NOMO-1 treated with dmso at 0.1 percent for 144 hours (cell line): ENCODE measurements around the gene SMARCD2.
A peak's percentile ranks its signal among the peaks of the same experiment; 100 is the strongest.

Experiments used
- DNase-seq: peaks from one replicate; lab custom pipeline; 2025; ENCODE audit not compliant: unreplicated experiment; lab: John Stamatoyannopoulos, UW

The SMARCD2 gene

DNA sequence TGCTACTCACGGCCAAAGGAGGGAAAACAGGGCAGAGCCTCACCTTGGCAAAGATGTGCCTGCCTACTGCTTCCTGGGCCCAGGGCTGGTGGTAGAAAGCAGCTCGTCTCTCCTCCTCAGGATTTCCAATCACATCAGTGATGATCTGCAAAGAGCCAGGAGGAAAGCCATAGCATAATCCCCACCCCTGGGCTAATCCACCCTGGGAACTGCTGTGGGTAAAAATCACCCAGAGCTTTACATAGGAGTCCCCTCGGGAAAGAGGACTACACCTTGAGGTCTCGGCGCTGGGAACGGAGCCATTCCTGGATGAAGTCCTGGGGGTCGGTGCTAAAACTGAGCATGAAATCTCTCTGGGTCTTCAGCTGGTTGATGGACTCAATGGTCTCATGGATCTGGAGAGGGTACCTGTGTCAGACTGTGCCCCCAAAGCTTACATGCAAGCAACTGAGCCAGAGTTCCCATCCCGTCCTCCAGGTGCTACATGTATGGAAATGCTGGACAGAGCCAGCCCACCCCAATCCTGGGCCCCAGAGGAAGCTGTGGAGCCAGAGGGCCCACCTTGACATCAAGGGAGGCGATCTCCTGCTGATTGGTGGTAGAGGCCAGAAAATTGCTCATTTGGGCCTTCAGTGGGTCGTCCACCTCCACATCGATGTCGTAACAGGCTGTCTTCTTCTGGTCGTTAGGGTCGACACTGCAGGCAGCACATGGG is 9.3 kb downstream of the SMARCD2 start:
- no peak for DNase-seq

DNA sequence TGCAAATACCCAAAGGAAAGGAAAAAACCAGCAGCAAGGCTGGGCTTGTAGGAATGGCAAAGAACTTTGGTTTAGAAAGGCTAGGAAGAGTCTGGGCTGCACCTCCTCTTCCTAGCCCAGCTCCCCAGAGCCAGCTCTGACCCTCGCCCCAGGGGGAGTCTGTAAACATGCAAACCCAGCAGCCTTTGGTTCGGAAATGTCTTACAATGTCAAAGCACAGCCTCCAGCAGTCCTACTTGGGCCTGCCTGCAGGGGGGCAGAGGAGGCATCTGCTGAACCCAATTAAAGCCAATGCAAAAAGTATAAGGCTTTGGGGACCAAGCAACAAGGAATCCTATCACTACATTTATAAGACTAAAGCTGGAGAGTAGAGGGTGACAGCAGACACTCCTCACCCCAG is 10.0 kb downstream of the SMARCD2 start:
- DNase-seq, result no peak

DNA sequence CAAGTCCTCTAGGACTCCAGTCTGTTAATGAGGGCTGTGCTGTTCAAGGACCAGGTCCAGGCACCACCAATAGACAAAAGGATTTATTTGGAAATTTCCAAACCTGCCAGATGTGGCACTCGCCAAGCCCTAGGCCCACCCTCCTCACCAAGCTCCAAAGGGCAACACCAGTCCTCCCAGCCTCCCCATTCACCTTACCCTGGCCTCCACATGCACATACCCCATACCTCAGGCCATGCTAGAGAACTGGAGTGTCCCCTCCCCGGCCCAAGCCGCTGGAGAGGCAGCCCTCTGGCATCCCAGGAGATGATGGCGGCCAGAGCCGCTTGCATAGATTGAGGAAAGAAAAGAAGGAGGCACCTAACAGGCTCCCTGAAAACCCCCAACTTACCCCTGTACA is 10.5 kb downstream of the SMARCD2 start:
- DNase-seq, result no peak

DNA sequence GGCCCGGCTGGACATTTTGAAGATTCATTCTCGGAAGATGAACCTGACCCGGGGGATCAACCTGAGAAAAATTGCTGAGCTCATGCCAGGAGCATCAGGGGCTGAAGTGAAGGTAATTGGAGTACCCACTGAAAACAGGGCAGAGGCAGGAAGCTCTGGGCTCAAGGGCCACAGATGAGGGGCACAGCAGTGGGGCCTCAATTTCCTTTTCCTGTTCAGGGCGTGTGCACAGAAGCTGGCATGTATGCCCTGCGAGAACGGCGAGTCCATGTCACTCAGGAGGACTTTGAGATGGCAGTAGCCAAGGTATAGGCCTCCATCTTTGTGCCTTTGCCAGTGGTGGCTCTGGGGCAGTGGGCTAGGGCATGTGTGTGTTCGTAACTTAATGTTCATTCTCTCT is 11.0 kb downstream of the SMARCD2 start:
- DNase-seq, result no peak

DNA sequence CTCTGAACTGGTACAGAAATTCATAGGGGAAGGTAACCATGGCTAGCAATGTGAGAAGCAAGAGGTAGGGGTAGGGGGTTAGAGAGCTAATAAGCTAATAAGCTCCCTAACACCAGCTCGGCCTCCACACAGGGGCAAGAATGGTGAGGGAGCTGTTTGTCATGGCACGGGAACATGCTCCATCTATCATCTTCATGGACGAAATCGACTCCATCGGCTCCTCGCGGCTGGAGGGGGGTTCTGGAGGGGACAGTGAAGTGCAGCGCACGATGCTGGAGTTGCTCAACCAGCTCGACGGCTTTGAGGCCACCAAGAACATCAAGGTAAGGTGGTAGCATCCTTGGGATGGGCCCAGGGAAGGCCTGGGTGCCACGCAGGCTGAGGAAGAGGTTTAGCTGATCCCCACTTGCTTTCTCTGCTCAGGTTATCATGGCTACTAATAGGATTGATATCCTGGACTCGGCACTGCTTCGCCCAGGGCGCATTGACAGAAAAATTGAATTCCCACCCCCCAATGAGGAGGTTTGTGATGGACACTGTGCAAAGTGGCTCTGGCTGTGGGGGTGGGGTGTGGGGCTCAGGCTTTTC is 11.5 kb downstream of the SMARCD2 start:
- no peak for DNase-seq

DNA sequence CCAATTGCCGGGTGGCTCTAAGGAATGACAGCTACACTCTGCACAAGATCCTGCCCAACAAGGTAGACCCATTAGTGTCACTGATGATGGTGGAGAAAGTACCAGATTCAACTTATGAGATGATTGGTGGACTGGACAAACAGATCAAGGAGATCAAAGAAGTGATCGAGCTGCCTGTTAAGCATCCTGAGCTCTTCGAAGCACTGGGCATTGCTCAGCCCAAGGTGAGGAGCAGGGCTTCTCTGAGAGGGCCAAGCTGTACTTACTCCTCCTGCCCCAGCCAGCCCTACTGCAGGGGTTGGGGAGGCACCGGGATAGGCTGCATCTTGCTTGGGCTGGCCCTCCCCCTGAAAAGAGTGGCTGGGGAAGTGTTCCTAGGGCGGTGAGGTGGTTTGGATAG is 12.2 kb downstream of the SMARCD2 start:
- DNase-seq, result no peak

DNA sequence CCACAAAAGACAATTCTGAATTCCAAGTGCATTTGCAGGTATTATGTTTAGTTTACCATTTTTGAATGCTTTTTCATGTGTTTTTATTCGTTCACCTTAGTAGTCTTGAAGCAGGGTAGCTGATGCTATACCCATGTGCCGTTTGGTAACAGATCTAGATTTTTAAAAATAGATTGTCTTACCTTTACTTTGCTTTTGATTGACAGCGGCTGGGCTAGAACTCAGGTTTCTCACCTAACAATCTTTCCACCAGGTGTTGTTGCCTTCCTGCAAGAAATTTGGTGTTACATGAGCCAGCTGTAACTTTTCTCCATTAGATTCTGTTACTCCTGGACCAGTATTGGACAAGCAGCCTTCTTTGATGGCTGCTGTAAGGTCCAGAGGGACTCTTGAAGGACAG is 13.5 kb downstream of the SMARCD2 start:
- no peak for DNase-seq

DNA sequence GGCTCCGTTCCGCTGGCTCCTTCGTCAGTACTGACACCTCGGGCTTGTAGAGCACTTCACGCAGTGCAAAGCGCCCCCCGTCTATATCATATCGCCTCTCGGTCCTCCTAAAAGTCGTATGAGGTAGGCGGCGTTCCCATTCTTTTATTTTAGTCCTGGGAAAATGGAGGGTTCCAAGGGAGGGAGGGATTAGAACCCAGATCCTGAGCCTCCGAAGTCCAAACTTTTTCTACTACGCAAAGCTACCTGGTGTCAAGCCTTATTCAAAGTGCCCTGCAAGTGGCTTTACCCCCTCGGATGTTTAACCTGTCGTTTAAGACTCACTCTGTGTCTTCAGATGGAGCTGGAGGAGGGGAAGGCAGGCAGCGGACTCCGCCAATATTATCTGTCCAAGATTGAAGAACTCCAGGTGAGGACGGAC is 14.7 kb downstream of the SMARCD2 start:
- DNase-seq, result no peak

DNA sequence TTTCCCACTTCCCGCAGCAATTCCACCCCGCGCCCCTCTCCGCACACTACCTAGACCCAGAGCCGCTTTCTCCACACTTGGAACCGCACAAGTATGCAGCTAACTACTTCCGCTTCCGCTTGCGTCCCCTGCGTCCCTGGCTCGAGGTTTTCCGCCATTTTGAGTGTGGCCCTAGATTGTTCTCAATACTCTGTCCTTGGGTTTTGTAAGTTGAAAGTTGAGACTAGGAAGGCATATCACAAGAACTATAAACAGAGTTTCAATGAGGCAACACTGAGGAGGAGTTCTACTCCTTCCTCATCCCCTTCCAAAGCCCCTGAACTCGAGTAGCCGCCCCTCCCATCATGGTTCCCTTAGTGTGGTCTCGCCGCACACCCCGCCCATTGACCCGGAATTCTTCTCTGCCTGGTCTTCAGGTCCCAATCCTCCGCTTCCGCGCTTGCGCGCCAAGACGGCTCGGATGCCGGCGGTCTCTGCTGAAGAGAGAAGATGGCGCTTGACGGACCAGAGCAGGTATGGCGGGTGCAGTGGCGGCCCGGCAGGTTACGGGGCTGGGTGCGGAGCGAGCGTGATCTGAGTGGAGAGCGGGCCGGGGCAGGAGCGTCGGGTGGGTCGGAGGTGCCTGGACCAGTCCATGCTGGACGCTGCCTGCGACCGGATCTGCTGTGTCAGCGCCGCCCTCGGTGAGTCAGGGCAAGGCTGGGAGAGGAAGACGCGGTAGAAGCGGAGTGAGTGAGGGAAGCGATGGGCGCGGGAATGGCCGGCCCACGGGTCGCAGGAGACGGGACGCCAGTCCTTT is 15.3 kb downstream of the SMARCD2 start, which contains the start of the genes FTSJ3 and PSMC5:
Gene FTSJ3, minus strand, starts transcription at position 662 of the 799 bp plus-strand sequence. CDS start 761 bp downstream, outside the sequence.
Gene PSMC5, plus strand, starts transcription at position 430 of the 799 bp plus-strand sequence. Its CDS starts 60 bp downstream, at position 490.
- peak; percentile 95 for DNase-seq

DNA sequence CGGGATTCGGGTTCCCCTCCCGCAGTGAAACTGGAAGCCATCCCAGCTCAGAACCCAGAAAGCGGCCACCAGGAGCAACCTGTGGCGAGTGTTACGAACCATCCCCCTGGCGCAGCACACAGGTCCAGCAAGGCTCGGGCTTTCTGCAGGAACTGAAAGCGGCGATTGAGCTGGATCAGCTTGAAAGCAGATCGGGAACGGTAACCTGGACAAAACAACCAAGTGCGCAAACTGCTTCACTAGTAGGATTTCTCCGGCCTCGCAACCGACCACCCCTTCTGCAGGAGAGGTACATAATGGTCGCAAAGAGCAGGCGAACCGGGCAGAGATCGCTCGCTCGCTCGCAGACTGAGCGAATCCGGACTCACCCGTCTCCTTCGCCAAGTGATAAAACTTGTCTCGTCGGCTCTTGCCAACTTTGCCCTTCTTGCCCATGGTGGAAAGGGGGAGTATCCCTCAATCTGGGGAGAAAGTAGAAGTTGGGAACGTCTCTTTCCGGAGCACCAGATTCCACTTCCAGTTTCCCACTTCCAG is 15.9 kb downstream of the SMARCD2 start:
- DNase-seq, result no peak

DNA sequence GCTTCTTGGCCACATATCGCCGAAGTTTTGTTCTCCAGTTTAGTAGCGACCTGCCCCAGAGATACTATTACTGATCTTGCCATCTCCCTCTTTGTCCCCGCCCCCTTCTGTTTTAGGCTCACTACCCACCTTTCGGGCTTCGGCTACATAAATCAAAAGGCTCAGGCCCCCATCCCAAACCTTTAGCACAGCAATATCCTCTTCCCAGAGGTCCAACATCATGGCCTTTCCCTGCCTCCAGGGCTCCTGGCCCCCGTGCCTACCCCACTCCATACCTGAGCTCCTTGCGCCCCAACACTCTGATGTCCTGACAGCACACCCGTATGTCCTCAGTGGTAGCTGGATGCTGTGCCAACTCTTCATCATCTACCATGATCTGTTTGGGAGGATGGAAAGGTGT is 18.1 kb downstream of the SMARCD2 start:
- DNase-seq, result no peak

DNA sequence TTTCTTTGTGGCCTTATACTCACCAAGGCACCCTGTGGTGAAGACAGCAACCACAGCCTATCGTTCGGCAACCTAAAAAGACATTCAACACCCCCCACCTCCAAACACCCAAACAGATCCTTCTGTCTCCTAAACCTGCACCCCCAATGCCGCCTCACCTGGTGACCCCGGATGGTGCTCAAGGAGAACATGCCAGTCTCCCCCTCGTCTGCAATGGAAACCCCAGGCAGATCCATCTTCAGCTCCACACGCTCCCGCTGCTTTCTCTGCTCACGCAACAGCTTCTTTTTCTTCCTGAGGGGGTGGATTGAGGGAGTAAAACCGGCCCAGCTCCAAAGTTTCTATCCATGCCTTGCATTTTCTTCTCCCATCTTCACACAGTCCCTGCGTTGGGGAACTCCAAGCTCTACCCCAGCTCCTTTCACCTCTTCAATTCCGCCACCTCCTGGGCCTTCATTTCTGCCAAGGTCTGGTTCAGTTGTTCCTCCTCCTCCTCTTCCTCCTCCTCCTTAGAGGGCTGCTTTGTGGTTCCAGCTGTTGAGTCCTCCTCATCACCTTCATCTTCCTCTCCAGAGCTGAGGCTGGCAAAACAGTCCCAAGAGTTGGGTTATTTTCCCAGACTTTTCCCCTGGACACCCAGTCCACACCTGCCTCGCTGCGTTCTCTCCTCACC is 18.7 kb downstream of the SMARCD2 start:
- no peak for DNase-seq

DNA sequence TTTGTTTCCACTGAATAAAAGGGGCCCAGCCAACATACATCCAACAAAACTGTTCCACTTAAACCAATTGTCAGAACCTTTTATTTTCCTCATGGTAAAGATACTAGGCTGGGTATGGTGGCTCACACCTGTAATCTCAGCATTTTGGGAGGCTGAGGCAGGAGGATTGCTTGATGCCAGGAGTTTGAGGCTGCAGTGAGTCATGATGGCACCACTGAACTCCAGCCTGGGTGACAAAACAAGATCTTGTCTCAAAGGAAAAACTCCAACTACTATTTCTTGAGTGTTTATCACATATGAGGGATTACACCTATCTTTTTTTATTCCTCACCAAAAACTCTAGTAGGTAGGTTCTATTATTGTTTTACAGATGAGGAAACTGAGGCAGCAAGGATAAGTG is 19.9 kb downstream of the SMARCD2 start:
- DNase-seq, result no peak

DNA sequence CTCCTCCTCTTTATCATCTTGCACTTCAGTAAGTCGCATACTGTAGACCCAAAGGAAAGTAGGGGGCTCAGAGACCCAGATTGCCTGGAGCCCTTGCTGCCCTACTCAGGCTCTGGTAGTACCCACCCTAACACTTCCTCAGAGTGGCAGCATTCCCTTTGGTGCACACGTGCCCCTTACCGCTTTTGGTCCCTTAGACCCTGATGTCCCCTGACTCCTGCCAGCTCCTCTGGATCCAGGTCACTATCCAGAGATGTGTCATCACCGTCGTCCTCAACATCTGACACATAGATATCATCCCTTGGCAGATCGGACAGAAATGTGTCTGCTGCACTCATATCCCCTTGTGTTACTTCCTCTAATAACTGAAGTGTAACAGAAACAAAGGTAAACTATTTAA is 20.7 kb downstream of the SMARCD2 start:
- DNase-seq, result no peak

DNA sequence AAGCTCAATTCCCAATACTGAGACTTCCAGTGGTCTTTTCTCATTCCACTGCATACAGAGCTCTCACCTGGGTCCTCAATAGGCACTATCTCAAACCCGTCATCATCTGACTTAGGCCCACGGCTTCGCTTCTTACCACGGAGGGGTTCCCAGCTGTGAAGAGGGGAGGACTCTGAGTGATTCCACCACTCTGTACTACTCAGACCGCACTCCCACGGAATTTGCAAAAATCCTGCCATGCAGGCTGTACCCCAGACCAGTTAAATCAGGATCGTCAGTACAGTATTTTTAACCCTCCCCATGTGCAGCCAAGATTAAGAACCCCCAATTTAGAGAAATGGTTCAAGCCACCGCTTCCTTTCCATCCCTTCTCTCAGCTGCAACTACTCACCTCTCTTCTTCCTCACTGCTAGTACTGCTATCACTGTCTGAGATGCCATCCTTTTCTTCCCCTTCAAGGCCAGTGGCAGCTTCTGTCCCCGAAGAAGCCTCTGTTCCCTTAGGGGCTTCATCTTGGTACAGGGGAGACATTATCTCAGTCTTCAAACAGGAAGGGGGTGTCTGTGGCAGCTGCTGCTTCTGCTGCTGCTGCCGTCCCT is 21.4 kb downstream of the SMARCD2 start:
- no peak for DNase-seq

DNA sequence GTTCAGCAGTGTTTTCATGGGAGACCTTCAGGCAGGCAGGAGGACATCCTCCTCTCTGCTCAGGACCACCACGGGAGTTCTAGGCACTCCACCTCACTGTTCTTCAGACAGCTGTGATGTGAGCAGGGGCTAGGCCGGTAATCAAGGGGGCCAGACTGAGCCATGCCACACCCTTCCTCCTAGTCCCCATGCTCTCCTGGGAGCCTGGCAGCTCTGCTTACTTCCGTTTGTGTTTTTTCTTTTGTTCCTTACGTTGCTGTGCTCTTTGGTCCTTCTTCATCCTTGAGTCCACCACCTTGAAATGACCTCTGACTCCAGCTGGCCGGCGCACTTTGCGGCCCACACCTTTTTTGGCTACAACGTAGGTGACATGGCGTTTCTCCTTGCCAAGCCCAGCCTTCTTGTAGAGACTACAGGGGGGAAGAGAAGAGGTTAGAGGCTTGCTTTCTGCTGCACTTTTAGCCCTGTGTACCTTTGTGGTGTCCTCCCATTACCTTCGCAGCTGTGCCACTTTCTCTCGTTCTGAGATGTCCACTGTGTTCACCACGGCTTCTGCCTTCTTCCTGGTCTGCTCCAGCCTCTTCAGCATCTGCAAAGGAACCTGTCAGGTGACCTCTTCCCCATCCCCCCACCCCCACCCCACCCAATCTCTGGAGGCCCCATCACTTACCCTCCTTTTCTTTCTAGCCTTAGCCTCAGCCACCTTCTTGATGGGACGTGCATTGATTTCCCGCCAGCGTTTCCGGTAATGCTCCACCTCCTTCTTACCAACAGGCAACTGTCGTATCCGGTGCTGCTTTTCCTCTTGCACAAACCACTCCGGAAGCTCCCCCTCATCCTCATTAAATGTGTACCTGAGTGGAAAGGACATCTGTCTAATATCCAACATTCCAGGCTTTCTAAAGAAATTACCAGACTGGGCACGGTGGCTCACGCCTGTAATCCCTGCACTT is 22.6 kb downstream of the SMARCD2 start:
- DNase-seq, result no peak

DNA sequence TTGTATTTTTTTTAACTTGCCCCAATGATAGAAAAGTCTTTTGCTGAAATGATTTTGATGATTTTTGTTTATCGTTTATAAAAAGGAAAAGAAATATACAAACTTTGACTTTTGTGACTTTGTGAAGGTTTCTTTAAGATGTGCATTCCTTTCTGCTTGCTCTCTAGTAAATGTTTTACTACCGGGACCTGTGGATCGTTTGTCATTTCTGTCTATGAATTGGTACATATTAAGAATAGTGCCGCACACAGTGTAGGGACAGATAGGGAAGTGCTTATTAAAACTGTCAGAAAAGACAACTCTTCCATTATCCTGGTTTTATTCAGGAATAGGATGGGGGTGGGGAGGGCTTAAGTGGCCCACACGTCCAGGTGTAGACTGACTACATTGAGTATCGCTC is 23.4 kb downstream of the SMARCD2 start:
- no peak for DNase-seq

DNA sequence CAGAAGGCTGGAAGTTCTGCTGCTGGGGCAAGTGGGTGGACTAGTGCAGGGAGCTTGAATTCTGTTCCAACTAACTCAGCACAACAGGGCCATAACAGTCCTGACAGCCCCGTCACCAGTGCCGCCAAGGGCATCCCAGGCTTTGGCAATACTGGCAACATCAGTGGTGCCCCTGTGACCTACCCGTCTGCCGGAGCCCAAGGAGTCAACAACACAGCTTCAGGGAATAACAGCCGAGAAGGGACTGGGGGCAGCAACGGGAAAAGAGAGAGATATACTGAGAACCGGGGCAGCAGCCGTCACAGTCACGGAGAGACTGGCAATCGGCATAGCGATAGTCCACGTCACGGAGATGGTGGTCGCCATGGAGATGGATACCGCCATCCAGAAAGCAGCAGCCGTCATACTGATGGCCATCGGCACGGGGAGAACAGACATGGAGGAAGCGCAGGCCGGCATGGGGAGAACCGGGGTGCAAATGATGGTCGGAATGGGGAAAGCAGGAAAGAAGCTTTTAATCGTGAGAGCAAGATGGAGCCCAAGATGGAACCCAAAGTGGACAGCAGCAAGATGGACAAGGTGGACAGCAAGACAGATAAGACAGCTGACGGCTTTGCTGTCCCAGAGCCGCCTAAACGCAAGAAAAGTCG is 24.6 kb downstream of the SMARCD2 start:
- DNase-seq, result no peak

DNA sequence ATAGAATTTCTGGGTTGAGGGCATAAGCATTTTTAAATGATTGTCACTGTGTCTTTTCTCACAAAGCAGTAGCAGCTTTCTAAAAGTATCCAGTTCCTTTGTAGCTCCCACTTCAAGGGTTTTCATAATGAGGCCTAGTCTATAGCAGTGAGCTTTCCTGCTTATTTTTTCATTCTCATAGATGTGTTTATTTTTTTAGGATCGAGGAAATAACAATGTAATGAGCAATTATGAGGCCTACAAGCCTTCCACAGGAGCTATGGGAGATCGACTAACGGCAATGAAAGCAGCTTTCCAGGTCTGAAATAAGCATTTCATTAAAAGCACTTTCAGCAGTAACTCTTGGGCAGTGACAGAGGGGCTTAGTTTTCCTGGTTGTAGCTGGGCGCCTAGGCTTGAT is 25.8 kb downstream of the SMARCD2 start:
- DNase-seq, result no peak
